K562 (cell line): ENCODE data around the gene BTRC. TPM values are rescaled to one million over a fixed set of nuclear protein-coding genes. Genes with fewer than 3 reads are reported as not detected.

ENCODE experiments used
- ATAC-seq: fragments of 200-7000 bp; cut with Tn5 transposase; 3 replicates; pipeline ENCODE4 v1.9.1; 2020; ENCODE audit warnings: moderate library complexity
- BruUV-seq: library from RNA; stranded (reverse); fragments of 400-500 nt; replicated peaks from 2 replicates; lab custom pipeline; 2021; lab: Mats Ljungman, UMichigan
- CTCF ChIA-PET: fragments of 300-600 bp; formaldehyde crosslinking; extraction: SDS; loops from one replicate; lab custom pipeline; 2021; ENCODE audit warnings: low intra/inter-chr PET ratio; lab: Yijun Ruan, JAX
- POLR2A ChIA-PET: fragments of 300-600, 350-650 bp; sonication (Branson Sonifier 250); formaldehyde crosslinking; extraction: SDS; loops from one replicate; lab custom pipeline; 2021; ENCODE audit warnings: antibody characterized with exemption, inconsistent platforms; lab: Yijun Ruan, JAX
- DNase-seq, 4 experiments: peaks; one replicate each; pipeline versions ENCODE4 v3.0.0 to v3.0.0-alpha.2; 2011 to 2018; ENCODE audit warnings: low spot score in 3 of 4, mixed read lengths in 3 of 4; ENCODE audit errors: extremely low read depth in 1 of 4
- FAIRE-seq: peaks from 2 replicates; lab custom pipeline; 2011; peaks lifted over from hg19 to GRCh38; lab: Jason Lieb, UNC
- H2AFZ ChIP-seq: 2 replicates; pipeline ENCODE4 v1.6.0; 2011; ENCODE audit warnings: low read depth, low read length, control low read depth, inconsistent platforms
- H3K27ac ChIP-seq: fragments of 200-600 bp; 3 replicates; pipeline ENCODE4 v1.8.0; 2011; ENCODE audit warnings: low read depth, mild to moderate bottlenecking, control low read depth, inconsistent platforms, low read length, moderate library complexity, mixed read lengths; ENCODE audit errors: extremely low read depth
- H3K27me3 ChIP-seq, 2 experiments: fragments of 300-600 bp in 1 of 2; 2 replicates in 1 of 2; 3 replicates in 1 of 2; pipeline versions ENCODE4 v1.6.0 to v1.8.0; 2011; ENCODE audit warnings: inconsistent platforms in 2 of 2, low read length in 2 of 2, mild to moderate bottlenecking in 1 of 2, mixed read lengths in 1 of 2, moderate library complexity in 1 of 2; ENCODE audit not compliant: control insufficient read depth in 2 of 2, insufficient read depth in 2 of 2
- H3K36me3 ChIP-seq: fragments of 300-600 bp; 3 replicates; pipeline ENCODE4 v1.8.0; 2011; ENCODE audit warnings: mild to moderate bottlenecking, low read length, inconsistent platforms; ENCODE audit not compliant: control insufficient read depth, insufficient read depth
- H3K4me1 ChIP-seq, 2 experiments: fragments of 200-600 bp in 1 of 2; replicated peaks in 1 of 2; 2 replicates in 1 of 2; 3 replicates in 1 of 2; pipeline versions ENCODE4 v1.5.1 to v1.8.0; 2011; ENCODE audit warnings: inconsistent platforms in 2 of 2, low read length in 2 of 2, mild to moderate bottlenecking in 1 of 2, mixed read lengths in 1 of 2, moderate library complexity in 1 of 2; ENCODE audit not compliant: control insufficient read depth in 2 of 2, insufficient read depth in 2 of 2
- H3K4me2 ChIP-seq: 2 replicates; pipeline ENCODE4 v1.6.1; 2011; ENCODE audit warnings: low read length, control low read depth, inconsistent platforms, mixed read lengths; ENCODE audit not compliant: insufficient read depth
- H3K4me3 ChIP-seq: fragments of 200-600 bp; sonication (generic), shearing (Covaris generic); 2 replicates; pipeline ENCODE4 v1.5.1; 2016; ENCODE audit warnings: control low read depth, inconsistent platforms
- H3K79me2 ChIP-seq: fragments of 200-600 bp; 3 replicates; pipeline ENCODE4 v1.8.0; 2011; ENCODE audit warnings: low read length, inconsistent platforms; ENCODE audit not compliant: control insufficient read depth, insufficient read depth
- H3K9ac ChIP-seq, 2 experiments: 2 replicates each; pipeline versions ENCODE4 v1.6.0 to v1.6.1; 2011; ENCODE audit warnings: low read depth in 2 of 2, low read length in 2 of 2, control low read depth in 1 of 2, inconsistent platforms in 1 of 2, mild to moderate bottlenecking in 1 of 2, mixed read lengths in 1 of 2; ENCODE audit not compliant: insufficient read depth in 1 of 2
- H3K9me1 ChIP-seq: one replicate; pipeline ENCODE4 v1.6.0; 2011; ENCODE audit warnings: inconsistent platforms, mild to moderate bottlenecking, low read length, moderate library complexity; ENCODE audit not compliant: control insufficient read depth, insufficient read depth
- H3K9me3 ChIP-seq: replicated peaks from 2 replicates; pipeline ENCODE4 v1.5.1; 2011; ENCODE audit warnings: low read depth, low read length, inconsistent platforms; ENCODE audit not compliant: control insufficient read depth, insufficient read depth
- H4K20me1 ChIP-seq: replicated peaks from 2 replicates; pipeline ENCODE4 v1.6.1; 2011; ENCODE audit warnings: low read length, inconsistent platforms, mixed read lengths; ENCODE audit not compliant: control insufficient read depth, insufficient read depth
- ARID3A ChIP-seq: IDR thresholded peaks from 2 replicates; pipeline ENCODE4 v1.6.1; 2012; ENCODE audit warnings: low read depth, low read length, improper control_type of control experiment, borderline replicate concordance
- CGGBP1 ChIP-seq: fragments of 250-450 bp; sonication (Bioruptor Pico); IDR thresholded peaks from 2 replicates; pipeline ENCODE4 v1.9.0; 2021; ENCODE audit warnings: mild to moderate bottlenecking
- LCOR ChIP-seq: sonication (generic); formaldehyde crosslinking; IDR thresholded peaks from 2 replicates; pipeline ENCODE4 v1.8.0; 2022; ENCODE audit warnings: mild to moderate bottlenecking, missing genetic modification reagents
- MITF ChIP-seq: IDR thresholded peaks from 2 replicates; pipeline ENCODE4 v1.6.1; 2014; ENCODE audit warnings: antibody characterized with exemption
- NFE2L1 ChIP-seq: fragments of 450-650 bp; IDR thresholded peaks from 2 replicates; pipeline ENCODE4 v1.6.1; 2016; ENCODE audit warnings: missing genetic modification characterization, low read depth, mild to moderate bottlenecking, missing compliant biosample characterization, moderate library complexity, borderline replicate concordance
- PATZ1 ChIP-seq: fragments of 250-450 bp; sonication (Bioruptor Pico); IDR thresholded peaks from 2 replicates; pipeline ENCODE4 v1.5.0; 2020; ENCODE audit warnings: mild to moderate bottlenecking, borderline replicate concordance
- RHOXF2B ChIP-seq: fragments of 250-450 bp; sonication (Bioruptor Pico); conservative IDR thresholded peaks from 2 replicates; pipeline ENCODE4 v1.5.1; 2021
- TFAM ChIP-seq: fragments of 250-450 bp; sonication (Bioruptor Pico); conservative IDR thresholded peaks from 2 replicates; pipeline ENCODE4 v1.5.0; 2021; ENCODE audit warnings: mild to moderate bottlenecking, moderate library complexity
- XRCC4 ChIP-seq: IDR thresholded peaks from one replicate; pipeline ENCODE4 v1.6.1; 2011; ENCODE audit not compliant: insufficient read depth, insufficient read length; ENCODE audit errors: extremely low read depth
- ZNF165 ChIP-seq: fragments of 250-450 bp; sonication (Bioruptor Pico); IDR thresholded peaks from 2 replicates; pipeline ENCODE4 v1.4.0; 2020; ENCODE audit warnings: borderline replicate concordance
- ZNF212 ChIP-seq: fragments of 450-650 bp; formaldehyde crosslinking; IDR thresholded peaks from 2 replicates; pipeline ENCODE4 v1.4.0; 2020; ENCODE audit warnings: mild to moderate bottlenecking
- ZNF282 ChIP-seq: sonication (generic); formaldehyde crosslinking; IDR thresholded peaks from 2 replicates; pipeline ENCODE4 v1.8.1; 2023; ENCODE audit warnings: missing genetic modification reagents
- ZNF764 ChIP-seq: fragments of 250-450 bp; sonication (Bioruptor Pico); IDR thresholded peaks from 2 replicates; pipeline ENCODE4 v1.4.0; 2020; ENCODE audit warnings: low read depth, mild to moderate bottlenecking, moderate library complexity
- WGBS: fragments of 100-300 bp; shearing (Covaris generic); methylation state at CpG from one replicate; pipeline ENCODE4 v1.1.6; 2016; ENCODE audit warnings: low coverage, mixed read lengths; ENCODE audit not compliant: insufficient coverage; ENCODE audit errors: missing lambda C conversion rate; 5-methylcytosine and 5-hydroxymethylcytosine counted together
- in situ Hi-C: fragments of 300-500 bp; cut with MboI; formaldehyde crosslinking; loops from 4 replicates; pipeline ENCODE4 v1.15.0; 2018; ENCODE audit warnings: inconsistent platforms, mixed read lengths
- intact Hi-C: fragments of 100-400 bp; cut with micrococcal nuclease; formaldehyde crosslinking; loops from 2 replicates; pipeline ENCODE4 v1.14.2; 2022
- polyA plus RNA-seq, 8 experiments: library from polyadenylated mRNA; depleted of rRNA in 4 of 8; stranded (reverse) in 5 of 8; unstranded in 3 of 8; fragments of >200 nt; fragmentation: Nextera tagmentation in 2 of 8; fragmentation: Illumina TruSeq in 1 of 8; extraction: Ambion mirVana in 2 of 8; extraction: Trizol in 1 of 8; gene quantifications; 2 replicates each; pipeline versions ENCODE4 v1.2.1 to v1.2.3, GENCODE V29; 2011 to 2014; ENCODE audit warnings: inconsistent platforms in 1 of 8, missing spikeins in 1 of 8
- total RNA-seq, 7 experiments: library from RNA; depleted of rRNA in 6 of 7; stranded (reverse); fragments of >200 nt in 6 of 7; fragmentation: Illumina TruSeq in 2 of 7; extraction: Trizol in 2 of 7; gene quantifications; 2 replicates each; pipeline versions ENCODE4 v1.2.1 to v1.2.3, GENCODE V29; 2011 to 2021; ENCODE audit warnings: low replicate concordance in 1 of 7

Gene BTRC
- total and polyA plus RNA-seq, 9 of the 15 experiments (the other 6 are each of a cell fraction or from before 2014, with no cell fraction given): 1.6 to 15.4 (median 7.0) TPM

- no peak overlapping the region for H3K4me2 ChIP-seq
- ATAC-seq (no peak), DNase-seq (no peak), FAIRE-seq (no peak)
- H2AFZ ChIP-seq: no peak overlapping the region
- H3K4me3 ChIP-seq: no peak overlapping the region
- H3K36me3 ChIP-seq: no peaks in the 10 kb centered on the region
- no peaks in the 10 kb centered on the region for H3K9me3 ChIP-seq
- ChIA-PET CTCF (no interaction called here), POLR2A (interaction anchor here (1.0 kb wide), 1 partner anchor 27 kb away, joined by 3 read pairs; no protein-coding TSS in a partner anchor)
- BruUV-seq: no TSS peak
- no peaks in the 10 kb centered on the region for H3K27me3 ChIP-seq
- no peak overlapping the region for H3K27ac ChIP-seq
- no peaks in the 10 kb centered on the region for H3K79me2 ChIP-seq
- no peaks in the 10 kb centered on the region for H4K20me1 ChIP-seq
- in situ Hi-C loops (no loop called here), intact Hi-C loops (no loop called here)
- H3K9me1 ChIP-seq: no peaks in the 10 kb centered on the region
- no peak overlapping the region for H3K9ac ChIP-seq
- no peaks in the 10 kb centered on the region for H3K4me1 ChIP-seq
- TF ChIP-seq ZNF282 (CRISPR knock-in tag) (no peak), ZNF212 (no peak), LCOR (CRISPR knock-in tag) (no peak), ZNF764 (CRISPR knock-in tag) (no peak), NFE2L1 (no peak), RHOXF2B (CRISPR knock-in tag) (no peak), XRCC4 (no peak), ZNF165 (CRISPR knock-in tag) (no peak), MITF (no peak), PATZ1 (CRISPR knock-in tag) (no peak), TFAM (no peak), ARID3A (no peak), CGGBP1 (CRISPR knock-in tag) (no peak)
- WGBS: 100% methylated on average over 1 of the region's 1 CpG
These were observed 175.2 kb downstream of the BTRC start for GRCh38 chr10:101529207-101529606.
